ENCODE results near the gene IL4I1.

IL4I1 gene

DNA sequence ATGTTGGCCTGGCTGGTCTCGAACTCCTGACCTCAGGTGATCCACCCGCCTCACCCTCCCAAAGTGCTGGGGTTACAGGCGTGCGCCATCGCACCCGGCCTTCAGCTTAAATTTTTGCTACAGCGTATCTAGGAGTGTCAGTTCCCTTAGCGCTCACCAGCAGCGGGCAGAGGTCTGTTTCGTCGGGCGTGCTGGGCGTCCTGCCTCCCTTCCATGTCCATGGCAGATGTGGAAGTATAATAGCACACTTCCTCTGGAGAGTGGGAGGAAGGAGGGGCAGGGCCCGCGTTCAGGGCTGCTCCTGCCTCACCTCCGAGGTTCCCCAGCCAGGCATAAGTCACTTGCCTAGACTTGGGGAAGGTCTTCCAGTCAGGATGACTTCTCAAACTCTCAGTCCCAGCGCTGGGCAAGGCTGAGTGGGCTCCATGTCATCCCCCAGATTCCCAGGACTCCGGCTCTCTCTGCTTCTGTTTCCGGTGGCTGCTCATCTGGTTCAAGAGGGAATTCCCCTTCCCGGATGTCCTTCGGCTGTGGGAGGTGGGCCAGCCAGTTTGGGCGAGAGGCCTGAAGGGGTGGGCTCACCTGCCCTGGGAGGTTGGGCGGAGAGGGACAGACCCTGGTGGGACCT, 9.5 kb downstream of the IL4I1 start:
- CTCF ChIA-PET, result no interaction called here
- TF ChIP-seq, protein P1, sequence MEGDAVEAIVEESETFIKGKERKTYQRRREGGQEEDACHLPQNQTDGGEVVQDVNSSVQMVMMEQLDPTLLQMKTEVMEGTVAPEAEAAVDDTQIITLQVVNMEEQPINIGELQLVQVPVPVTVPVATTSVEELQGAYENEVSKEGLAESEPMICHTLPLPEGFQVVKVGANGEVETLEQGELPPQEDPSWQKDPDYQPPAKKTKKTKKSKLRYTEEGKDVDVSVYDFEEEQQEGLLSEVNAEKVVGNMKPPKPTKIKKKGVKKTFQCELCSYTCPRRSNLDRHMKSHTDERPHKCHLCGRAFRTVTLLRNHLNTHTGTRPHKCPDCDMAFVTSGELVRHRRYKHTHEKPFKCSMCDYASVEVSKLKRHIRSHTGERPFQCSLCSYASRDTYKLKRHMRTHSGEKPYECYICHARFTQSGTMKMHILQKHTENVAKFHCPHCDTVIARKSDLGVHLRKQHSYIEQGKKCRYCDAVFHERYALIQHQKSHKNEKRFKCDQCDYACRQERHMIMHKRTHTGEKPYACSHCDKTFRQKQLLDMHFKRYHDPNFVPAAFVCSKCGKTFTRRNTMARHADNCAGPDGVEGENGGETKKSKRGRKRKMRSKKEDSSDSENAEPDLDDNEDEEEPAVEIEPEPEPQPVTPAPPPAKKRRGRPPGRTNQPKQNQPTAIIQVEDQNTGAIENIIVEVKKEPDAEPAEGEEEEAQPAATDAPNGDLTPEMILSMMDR (IDR thresholded peaks at IDR 0.05; ENCODE audit: control extremely low read depth, extremely low read depth, low read depth, missing control alignments), result no peak
- DNase-seq (ENCODE audit: extremely low spot score), result no peak
- POLR2A ChIA-PET, result interaction anchor here (1.9 kb wide), 1 partner anchor 18 kb away, joined by 6 read pairs; no protein-coding TSS in a partner anchor

DNA sequence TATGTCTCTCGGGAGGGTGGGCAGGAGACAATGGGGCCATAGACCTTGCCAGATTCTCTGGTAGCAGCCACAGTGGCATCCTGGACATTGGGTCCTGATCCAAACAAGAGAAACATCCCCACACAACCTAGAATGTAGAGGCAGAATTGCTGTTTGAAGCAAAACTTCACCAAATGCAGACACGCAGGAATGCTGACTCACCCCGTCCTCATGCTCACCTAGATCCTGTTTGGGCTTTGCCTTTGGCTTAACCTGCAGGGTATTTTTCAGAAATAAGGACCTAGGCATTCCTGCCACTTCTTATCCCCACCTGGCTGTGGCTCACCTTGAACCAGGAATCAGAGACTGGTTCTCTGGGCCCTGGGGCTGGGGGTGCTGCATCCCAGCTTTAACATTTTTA, 11.9 kb downstream of the IL4I1 start:
- ChIA-PET POLR2A (no interaction called here), CTCF (interaction anchor here (1.9 kb wide), 1 partner anchor 9 kb away, joined by 5 read pairs; no protein-coding TSS in a partner anchor)
- TF ChIP-seq, protein P1 (IDR thresholded peaks at IDR 0.05; ENCODE audit: control extremely low read depth, extremely low read depth, low read depth, missing control alignments), result no peak
- DNase-seq (ENCODE audit: extremely low spot score), result no peak

DNA sequence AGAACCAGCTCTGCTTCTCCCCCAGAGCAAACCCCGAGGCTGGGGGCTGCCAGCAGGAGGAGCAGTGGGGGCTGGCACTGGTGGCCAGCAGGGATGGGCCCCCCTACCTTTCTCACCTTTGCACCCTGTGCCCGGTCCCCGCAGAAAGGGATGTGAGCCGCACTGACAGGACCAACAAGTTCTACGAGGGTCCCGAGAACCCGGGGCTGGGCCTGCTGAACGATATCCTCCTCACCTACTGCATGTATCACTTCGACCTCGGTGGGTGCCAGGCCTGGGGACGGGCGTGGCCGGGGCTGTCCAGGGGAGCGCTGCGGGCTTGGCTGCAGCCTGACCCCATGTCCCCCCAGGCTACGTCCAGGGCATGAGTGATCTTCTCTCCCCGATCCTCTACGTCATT, 12.6 kb downstream of the IL4I1 start:
- CTCF ChIA-PET, result interaction anchor here (1.9 kb wide), 1 partner anchor 10 kb away, joined by 5 read pairs; no protein-coding TSS in a partner anchor
- TF ChIP-seq, protein P1 (IDR thresholded peaks at IDR 0.05; ENCODE audit: control extremely low read depth, extremely low read depth, low read depth, missing control alignments), result no peak
- POLR2A ChIA-PET, result interaction anchor here (0.5 kb wide), 1 partner anchor 11 kb away, joined by 3 read pairs; no protein-coding TSS in a partner anchor
- DNase-seq (ENCODE audit: extremely low spot score), result no peak

DNA sequence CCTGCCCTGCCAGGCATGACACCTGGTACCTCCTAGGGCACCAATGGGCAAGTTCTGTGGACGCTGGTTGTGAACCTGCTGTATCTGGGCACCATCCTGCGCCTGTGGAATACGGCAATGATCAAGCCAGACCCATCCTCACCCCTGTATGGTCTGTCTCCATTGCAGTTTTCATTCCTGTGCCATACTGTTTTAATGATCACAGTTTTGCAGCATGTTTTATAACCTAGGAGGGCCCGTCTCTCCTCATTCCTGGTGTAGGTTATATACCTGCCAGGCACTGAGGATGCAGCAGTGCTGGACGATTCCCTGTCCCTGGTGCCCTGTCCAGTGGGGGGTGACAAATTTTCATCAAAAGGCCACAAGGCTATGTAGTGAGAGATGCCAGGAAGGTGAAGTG, 13.6 kb downstream of the IL4I1 start:
- POLR2A ChIA-PET, result no interaction called here
- TF ChIP-seq, protein P1 (IDR thresholded peaks at IDR 0.05; ENCODE audit: control extremely low read depth, extremely low read depth, low read depth, missing control alignments), result no peak
- CTCF ChIA-PET, result interaction anchor here (1.0 kb wide), 1 partner anchor 11 kb away, joined by 3 read pairs; no protein-coding TSS in a partner anchor
- no peak for DNase-seq (ENCODE audit: extremely low spot score)

DNA sequence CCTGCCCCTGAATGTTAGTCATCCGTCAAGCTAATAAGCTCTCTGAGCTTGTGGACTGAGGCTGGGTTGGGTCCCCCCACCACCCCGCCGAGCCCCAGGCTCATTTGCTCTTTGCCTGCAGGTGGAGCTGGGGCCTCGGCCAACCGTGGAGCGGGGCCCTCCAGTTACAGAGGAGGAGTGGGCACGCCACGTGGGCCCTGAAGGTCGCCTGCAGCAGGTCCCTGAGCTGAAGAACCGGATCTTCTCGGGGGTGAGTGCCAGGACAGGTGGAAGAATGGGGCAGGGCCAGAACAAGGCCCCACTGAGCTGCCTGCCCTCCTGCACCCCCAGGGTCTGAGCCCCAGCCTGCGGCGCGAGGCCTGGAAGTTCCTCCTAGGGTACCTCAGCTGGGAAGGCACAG, 14.0 kb downstream of the IL4I1 start:
- no peak for DNase-seq (ENCODE audit: extremely low spot score)
- POLR2A ChIA-PET, result no interaction called here
- CTCF ChIA-PET, result interaction anchor here (0.9 to 1.0 kb wide), 2 partner anchors 11 to 13 kb away, joined by 3 read pairs; no protein-coding TSS in a partner anchor
- TF ChIP-seq, protein P1 (IDR thresholded peaks at IDR 0.05; ENCODE audit: control extremely low read depth, extremely low read depth, low read depth, missing control alignments), result no peak

DNA sequence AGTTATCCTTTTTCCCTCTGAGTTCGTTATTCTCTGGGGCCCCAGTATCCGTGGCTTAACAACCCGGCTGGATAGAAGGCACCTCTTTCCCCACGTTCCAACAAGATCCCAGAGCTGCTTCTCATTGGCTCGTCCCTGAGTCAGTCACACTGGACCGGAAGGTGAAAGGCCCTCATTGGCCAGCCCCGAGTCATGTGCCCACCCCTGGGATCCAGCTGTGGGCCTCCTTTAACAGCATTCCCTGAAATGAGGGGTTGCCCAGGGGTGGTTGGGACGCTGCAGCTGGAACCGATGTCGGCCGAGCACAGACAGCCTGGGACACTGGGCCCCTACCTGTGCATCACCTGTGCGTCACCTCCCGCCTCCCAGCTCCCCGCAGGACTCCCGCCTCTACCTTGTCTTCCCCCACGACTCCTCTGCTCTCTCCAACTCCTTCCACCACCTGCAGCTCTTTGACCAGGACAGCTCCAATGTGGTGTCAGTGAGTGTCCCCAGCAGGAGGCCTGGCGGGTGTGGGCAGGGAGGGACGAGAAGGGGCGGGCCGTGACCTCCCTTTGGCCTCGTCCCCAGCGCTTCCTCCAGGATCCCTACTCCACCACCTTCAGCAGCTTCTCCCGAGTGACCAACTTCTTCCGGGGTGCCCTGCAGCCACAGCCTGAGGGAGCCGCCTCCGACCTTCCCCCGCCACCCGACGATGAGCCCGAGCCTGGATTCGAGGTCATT, 14.9 kb downstream of the IL4I1 start:
- POLR2A ChIA-PET, result interaction anchor here (1.2 kb wide), 1 partner anchor 47 kb away, joined by 6 read pairs; the partner anchor contains the start of genes ATF5 and NUP62
- TF ChIP-seq, protein P1 (IDR thresholded peaks at IDR 0.05; ENCODE audit: control extremely low read depth, extremely low read depth, low read depth, missing control alignments), result no peak
- CTCF ChIA-PET, result interaction anchor here (0.9 to 1.5 kb wide), 3 partner anchors 12 to 16 kb away, joined by 3 to 4 read pairs (median 3); no protein-coding TSS in a partner anchor
- DNase-seq (ENCODE audit: extremely low spot score), result no peak
